K562 (cell line): ENCODE data around the gene IPO11. TPM values are rescaled to one million over a fixed set of nuclear protein-coding genes. Genes with fewer than 3 reads are reported as not detected.
A peak's percentile ranks its signal among the peaks of the same experiment; 100 is the strongest.

ENCODE experiments used
- CBFB ChIP-seq: sonication (generic); formaldehyde crosslinking; IDR thresholded peaks from 2 replicates; pipeline ENCODE4 v1.4.0; 2020; ENCODE audit warnings: mild to moderate bottlenecking, missing genetic modification reagents
- DDX20 ChIP-seq: fragments of 450-650 bp; IDR thresholded peaks from 2 replicates; pipeline ENCODE4 v1.6.1; 2016; ENCODE audit warnings: missing genetic modification characterization, low read depth, mild to moderate bottlenecking, missing compliant biosample characterization, moderate library complexity
- EWSR1 ChIP-seq: fragments of 450-650 bp; IDR thresholded peaks from 2 replicates; pipeline ENCODE4 v1.6.1; 2018; ENCODE audit warnings: borderline replicate concordance, mild to moderate bottlenecking, low read depth, moderate library complexity; ENCODE audit not compliant: partially characterized antibody
- GABPA ChIP-seq: fragments of 200-800 bp; sonication (Bioruptor generic); conservative IDR thresholded peaks from 2 replicates; pipeline ENCODE4 v1.6.1; 2016; ENCODE audit warnings: low read depth, missing genetic modification characterization, missing compliant biosample characterization
- GABPB1 ChIP-seq: sonication (generic); formaldehyde crosslinking; IDR thresholded peaks from 2 replicates; pipeline ENCODE4 v1.8.0; 2022; ENCODE audit warnings: mild to moderate bottlenecking, missing genetic modification reagents
- GATAD2A ChIP-seq: fragments of 450-650 bp; IDR thresholded peaks from 2 replicates; pipeline ENCODE4 v1.6.1; 2017
- HDAC8 ChIP-seq: fragments of 450-650 bp; IDR thresholded peaks from 2 replicates; pipeline ENCODE4 v1.6.1; 2016; ENCODE audit warnings: mild to moderate bottlenecking, missing genetic modification characterization, moderate library complexity, missing compliant biosample characterization
- IRF2 ChIP-seq: sonication (generic); formaldehyde crosslinking; IDR thresholded peaks from 2 replicates; pipeline ENCODE4 v1.8.1; 2022; ENCODE audit warnings: mild to moderate bottlenecking, missing genetic modification reagents
- JUNB ChIP-seq: fragments of 450-650 bp; formaldehyde crosslinking; conservative IDR thresholded peaks from 2 replicates; pipeline ENCODE4 v1.4.0; 2020; ENCODE audit warnings: mild to moderate bottlenecking
- KAT2B ChIP-seq: IDR thresholded peaks from one replicate; pipeline ENCODE4 v1.6.1; 2012; ENCODE audit warnings: low read depth, mild to moderate bottlenecking, control low read depth, inconsistent platforms, low read length, moderate library complexity
- KLF16 ChIP-seq: IDR thresholded peaks from 2 replicates; pipeline ENCODE4 v1.6.1; 2016; ENCODE audit warnings: antibody characterized with exemption
- MAZ ChIP-seq, 2 experiments: fragments of 450-650 bp in 1 of 2; sonication (generic) in 1 of 2; formaldehyde crosslinking; IDR thresholded peaks in 1 of 2; conservative IDR thresholded peaks in 1 of 2; 2 replicates each; pipeline versions ENCODE4 v1.4.0 to v1.5.0; 2020; ENCODE audit warnings: mild to moderate bottlenecking in 1 of 2, missing genetic modification reagents in 1 of 2
- MECOM ChIP-seq: fragments of 250-450 bp; sonication (Bioruptor Pico); IDR thresholded peaks from 2 replicates; pipeline ENCODE4 v1.8.0; 2022; ENCODE audit warnings: inconsistent platforms
- MTA1 ChIP-seq: fragments of 450-650 bp; IDR thresholded peaks from 2 replicates; pipeline ENCODE4 v1.6.1; 2017; ENCODE audit warnings: borderline replicate concordance
- PPARD ChIP-seq: fragments of 250-450 bp; sonication (Bioruptor Pico); IDR thresholded peaks from 2 replicates; pipeline ENCODE4 v1.8.0; 2022; ENCODE audit warnings: inconsistent platforms, mild to moderate bottlenecking, moderate library complexity
- SAP30 ChIP-seq: fragments of 200-600 bp; sonication (generic); IDR thresholded peaks from 2 replicates; pipeline ENCODE4 v1.6.1; 2012; ENCODE audit warnings: borderline replicate concordance, low read depth, mild to moderate bottlenecking, moderate library complexity, low read length, control low read depth, inconsistent platforms; ENCODE audit not compliant: insufficient read depth, poor library complexity, severe bottlenecking
- SIRT6 ChIP-seq: IDR thresholded peaks from one replicate; pipeline ENCODE4 v1.6.1; 2012; ENCODE audit warnings: low read depth, mild to moderate bottlenecking, control low read depth, inconsistent platforms, low read length, moderate library complexity
- SLC30A9 ChIP-seq: fragments of 250-450 bp; sonication (Bioruptor Pico); IDR thresholded peaks from 2 replicates; pipeline ENCODE4 v1.8.0; 2022; ENCODE audit warnings: mild to moderate bottlenecking, moderate library complexity
- TAF9B ChIP-seq: fragments of 450-650 bp; IDR thresholded peaks from 2 replicates; pipeline ENCODE4 v1.6.1; 2018; ENCODE audit warnings: mild to moderate bottlenecking; ENCODE audit not compliant: partially characterized antibody
- TAL1 ChIP-seq: fragments of 450-650 bp; IDR thresholded peaks from 2 replicates; pipeline ENCODE4 v1.6.1; 2016; ENCODE audit warnings: mild to moderate bottlenecking
- ZNF232 ChIP-seq: sonication (generic); formaldehyde crosslinking; IDR thresholded peaks from 2 replicates; pipeline ENCODE4 v1.8.0; 2022; ENCODE audit warnings: mild to moderate bottlenecking, missing genetic modification reagents
- ZNF274 ChIP-seq: IDR thresholded peaks from 2 replicates; pipeline ENCODE4 v1.6.1; 2011; ENCODE audit warnings: low read depth, mild to moderate bottlenecking, low read length, moderate library complexity, borderline replicate concordance
- ZNF408 ChIP-seq: fragments of 250-450 bp; sonication (Bioruptor Pico); IDR thresholded peaks from 2 replicates; pipeline ENCODE4 v1.4.0; 2020; ENCODE audit warnings: low read depth, mild to moderate bottlenecking, moderate library complexity
- ZNF561 ChIP-seq: fragments of 450-650 bp; formaldehyde crosslinking; conservative IDR thresholded peaks from 2 replicates; pipeline ENCODE4 v1.4.0; 2020; ENCODE audit warnings: mild to moderate bottlenecking, moderate library complexity
- ZNF75A ChIP-seq: fragments of 450-650 bp; formaldehyde crosslinking; IDR thresholded peaks from 2 replicates; pipeline ENCODE4 v1.4.0; 2020; ENCODE audit warnings: mild to moderate bottlenecking
- ZNF766 ChIP-seq: fragments of 200-800 bp; sonication (Bioruptor generic); conservative IDR thresholded peaks from 2 replicates; pipeline ENCODE4 v1.6.1; 2016; ENCODE audit warnings: missing genetic modification characterization, missing compliant biosample characterization
- polyA plus RNA-seq, 8 experiments: library from polyadenylated mRNA; depleted of rRNA in 4 of 8; stranded (reverse) in 5 of 8; unstranded in 3 of 8; fragments of >200 nt; fragmentation: Nextera tagmentation in 2 of 8; fragmentation: Illumina TruSeq in 1 of 8; extraction: Ambion mirVana in 2 of 8; extraction: Trizol in 1 of 8; gene quantifications; 2 replicates each; pipeline versions ENCODE4 v1.2.1 to v1.2.3, GENCODE V29; 2011 to 2014; ENCODE audit warnings: inconsistent platforms in 1 of 8, missing spikeins in 1 of 8
- total RNA-seq, 7 experiments: library from RNA; depleted of rRNA in 6 of 7; stranded (reverse); fragments of >200 nt in 6 of 7; fragmentation: Illumina TruSeq in 2 of 7; extraction: Trizol in 2 of 7; gene quantifications; 2 replicates each; pipeline versions ENCODE4 v1.2.1 to v1.2.3, GENCODE V29; 2011 to 2021; ENCODE audit warnings: low replicate concordance in 1 of 7
- TF ChIP-seq, protein P1 (sequence below), 3 experiments: fragments of 200-800 bp in 1 of 3; sonication (Bioruptor generic) in 1 of 3; sonication (generic) in 1 of 3; formaldehyde crosslinking in 1 of 3; IDR thresholded peaks; 2 replicates each; pipeline versions ENCODE4 v1.6.1 to v1.8.0; 2016 to 2022; ENCODE audit warnings: mild to moderate bottlenecking in 2 of 3, missing compliant biosample characterization in 2 of 3, missing genetic modification characterization in 2 of 3, missing genetic modification reagents in 1 of 3
- TF ChIP-seq, protein P2 (sequence below): fragments of 450-650 bp; conservative IDR thresholded peaks from 2 replicates; pipeline ENCODE4 v1.6.1; 2016; ENCODE audit warnings: missing genetic modification characterization, low read depth, mild to moderate bottlenecking, control low read depth, missing compliant biosample characterization

IPO11 gene
- total and polyA plus RNA-seq, 9 of the 15 experiments (the other 6 are each of a cell fraction or from before 2014, with no cell fraction given), result 38.7 to 96.0 (median 70.9) TPM

DNA sequence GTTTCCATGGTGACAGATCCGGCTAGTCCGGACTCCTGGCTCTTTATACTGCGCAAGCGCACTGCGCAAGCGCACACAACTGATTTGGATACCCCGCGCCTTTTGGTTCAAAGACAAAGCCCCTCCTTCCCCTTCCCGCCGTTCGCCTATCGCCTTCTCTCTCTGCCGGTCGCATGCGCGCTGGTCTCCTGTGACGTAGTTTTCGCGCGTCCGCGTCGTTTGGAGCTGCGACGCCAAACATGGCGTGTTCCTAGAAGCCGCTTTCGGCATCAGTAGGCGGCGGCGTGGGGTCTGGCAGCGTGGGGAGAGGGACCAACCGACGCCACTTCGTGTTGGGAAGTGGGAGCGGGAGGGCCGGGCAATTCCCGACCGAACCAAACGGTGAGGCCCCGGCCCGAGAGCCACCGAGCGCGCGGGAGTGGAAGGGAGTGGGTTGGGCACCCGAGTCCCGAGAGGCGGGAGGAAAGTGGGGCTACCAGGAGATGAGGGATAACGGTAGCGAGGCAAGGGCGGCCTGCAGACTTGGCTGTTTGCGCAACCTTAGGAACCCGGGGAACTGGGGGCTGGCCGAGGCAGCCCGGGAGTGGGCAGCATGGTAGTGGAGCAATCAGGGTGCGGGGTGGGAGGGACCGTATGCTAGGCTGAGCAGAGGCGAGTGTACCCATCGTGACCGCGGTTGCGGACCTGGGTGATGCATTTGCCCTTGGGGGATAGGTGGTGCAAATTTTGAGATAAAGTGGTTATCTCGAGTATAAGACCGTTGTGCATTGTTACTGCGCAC is at the start of gene IPO11 (continued):
- TF ChIP-seq ZNF75A, result no peak
- TF ChIP-seq IRF2, result no peak
- TF ChIP-seq MECOM (CRISPR knock-in tag), result no peak
- TF ChIP-seq DDX20 (tag), result no peak
- TF ChIP-seq KAT2B, result no peak
- TF ChIP-seq HDAC8 (tag), result no peak
- TF ChIP-seq GABPB1 (CRISPR knock-in tag), result peak; percentile 57
- TF ChIP-seq ZNF766 (CRISPR knock-in tag), result peak; percentile 44; the same call in 1 of the 2 replicates
- TF ChIP-seq MTA1, result peak; percentile 100
- no peak for TF ChIP-seq JUNB (CRISPR knock-in tag)
- TF ChIP-seq KLF16, result no peak
- no peak for TF ChIP-seq SLC30A9 (CRISPR knock-in tag)
- TF ChIP-seq GATAD2A, result no peak
- peak; percentile 94 for TF ChIP-seq SAP30
- peak; percentile 89 for TF ChIP-seq TAF9B
- TF ChIP-seq, protein P1, sequence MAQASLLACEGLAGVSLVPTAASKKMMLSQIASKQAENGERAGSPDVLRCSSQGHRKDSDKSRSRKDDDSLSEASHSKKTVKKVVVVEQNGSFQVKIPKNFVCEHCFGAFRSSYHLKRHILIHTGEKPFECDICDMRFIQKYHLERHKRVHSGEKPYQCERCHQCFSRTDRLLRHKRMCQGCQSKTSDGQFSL (CRISPR knock-in tag; IDR thresholded peaks at IDR 0.05), result no peak
- TF ChIP-seq, protein P1 (tag; IDR thresholded peaks at IDR 0.05), result no peak
- TF ChIP-seq ZNF232, result no peak; the same call in 1 of the 2 replicates
- 0 out of 2 replicates have a peak, but pooled peaks have one; percentile 32 for TF ChIP-seq GABPA (tag)
- TF ChIP-seq, protein P2, sequence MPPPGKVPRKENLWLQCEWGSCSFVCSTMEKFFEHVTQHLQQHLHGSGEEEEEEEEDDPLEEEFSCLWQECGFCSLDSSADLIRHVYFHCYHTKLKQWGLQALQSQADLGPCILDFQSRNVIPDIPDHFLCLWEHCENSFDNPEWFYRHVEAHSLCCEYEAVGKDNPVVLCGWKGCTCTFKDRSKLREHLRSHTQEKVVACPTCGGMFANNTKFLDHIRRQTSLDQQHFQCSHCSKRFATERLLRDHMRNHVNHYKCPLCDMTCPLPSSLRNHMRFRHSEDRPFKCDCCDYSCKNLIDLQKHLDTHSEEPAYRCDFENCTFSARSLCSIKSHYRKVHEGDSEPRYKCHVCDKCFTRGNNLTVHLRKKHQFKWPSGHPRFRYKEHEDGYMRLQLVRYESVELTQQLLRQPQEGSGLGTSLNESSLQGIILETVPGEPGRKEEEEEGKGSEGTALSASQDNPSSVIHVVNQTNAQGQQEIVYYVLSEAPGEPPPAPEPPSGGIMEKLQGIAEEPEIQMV, result no peak
- TF ChIP-seq CBFB (CRISPR knock-in tag), result no peak
- TF ChIP-seq SIRT6, result no peak
- no peak for TF ChIP-seq ZNF274
- TF ChIP-seq ZNF408 (CRISPR knock-in tag), result no peak
- no peak for TF ChIP-seq ZNF561
- TF ChIP-seq EWSR1, result no peak
- no peak for TF ChIP-seq TAL1
- TF ChIP-seq PPARD (CRISPR knock-in tag), result no peak
- TF ChIP-seq MAZ (CRISPR knock-in tag; conservative IDR thresholded peaks at IDR 0.05 in 1 of 2, IDR thresholded peaks at IDR 0.05 in 1 of 2), result peak; percentile 63 to 81
